Thyroid gland (tissue), 4 donors: Measurements from ENCODE around the gene COL13A1. TPM values are rescaled to one million over a fixed set of nuclear protein-coding genes. Genes with fewer than 3 reads are reported as not detected.

ENCODE experiments used
- DNase-seq, 2 donors: peaks; one replicate each; pipeline ENCODE4 v3.0.0-alpha.2; 2019
- H3K27ac ChIP-seq, 3 donors: fragments of 200-600 bp; sonication (generic); 1 replicate in 2 of 3; 2 replicates in 1 of 3; pipeline ENCODE4 v1.5.1; 2016 to 2019; ENCODE audit warnings: mild to moderate bottlenecking in 1 of 3, moderate library complexity in 1 of 3
- H3K27me3 ChIP-seq: fragments of 200-600 bp; sonication (generic); one replicate; pipeline ENCODE4 v1.5.1; 2019
- H3K36me3 ChIP-seq, 2 donors: fragments of 200-600 bp; sonication (generic); one replicate each; pipeline ENCODE4 v1.5.1; 2016 to 2019
- H3K4me1 ChIP-seq, 2 donors: fragments of 200-600 bp; sonication (generic); one replicate each; pipeline ENCODE4 v1.5.1; 2017 to 2019
- H3K4me3 ChIP-seq, 3 donors: fragments of 200-600 bp; sonication (generic); replicated peaks in 1 of 3; 1 replicate in 2 of 3; 2 replicates in 1 of 3; pipeline ENCODE4 v1.5.1; 2016; ENCODE audit warnings: mild to moderate bottlenecking in 1 of 3
- H3K9me3 ChIP-seq: fragments of 200-600 bp; sonication (generic); one replicate; pipeline ENCODE4 v1.5.1; 2017
- CTCF ChIP-seq, 6 experiments: fragments of 200-600 bp in 3 of 6; fragments of 450-650 bp in 3 of 6; sonication (generic) in 3 of 6; IDR thresholded peaks; one replicate each; pipeline ENCODE4 v1.5.1; 2016 to 2019; ENCODE audit warnings: antibody characterized with exemption in 6 of 6, mild to moderate bottlenecking in 2 of 6, inconsistent platforms in 1 of 6, moderate library complexity in 1 of 6
- POLR2A ChIP-seq, 2 donors: fragments of 450-650 bp; IDR thresholded peaks; one replicate each; pipeline ENCODE4 v1.6.1; 2017; ENCODE audit warnings: antibody characterized with exemption in 2 of 2, mild to moderate bottlenecking in 2 of 2, moderate library complexity in 1 of 2
- WGBS, 2 donors: methylation state at CpG; one replicate each; pipeline ENCODE4 v1.1.5; 2017; 5-methylcytosine and 5-hydroxymethylcytosine counted together
- intact Hi-C: fragments of 100-400 bp; cut with DNase I; formaldehyde crosslinking; loops from one replicate; pipeline ENCODE4 v1.15.1; 2023
- total RNA-seq, 4 donors: library from RNA; depleted of rRNA; stranded (reverse); fragments of >200 nt; gene quantifications; one replicate each; pipeline ENCODE4 v1.2.3, GENCODE V29; 2016

COL13A1 gene
- total RNA-seq, 4 donors from 2014 or later = 0.22 to 2.4 (median 0.41) TPM

GRCh38 chr10:69973678-69974077 lies 172.0 kb downstream of the COL13A1 start:
- no peaks in the 10 kb centered on the region for H3K9me3 ChIP-seq
- H3K4me1 ChIP-seq = no peaks in the 10 kb centered on the region
- H3K27me3 ChIP-seq = no peaks in the 10 kb centered on the region
- intact Hi-C loops = no loop called here
- no peaks in the 10 kb centered on the region for H3K36me3 ChIP-seq
- DNase-seq = peak in 1 of 2 donors; percentile 25
- H3K27ac ChIP-seq = no peak overlapping the region
- TF ChIP-seq CTCF (IDR thresholded peaks at IDR 0.05) (no peak), POLR2A (IDR thresholded peaks at IDR 0.05) (no peak)
- no peak overlapping the region for H3K4me3 ChIP-seq

- intact Hi-C loops = no loop called here
- Histone ChIP-seq H3K4me1 (no peaks in the 10 kb centered on the region), H3K36me3 (no peaks in the 10 kb centered on the region), H3K27ac (no peak overlapping the region), H3K9me3 (no peaks in the 10 kb centered on the region), H3K4me3 (no peak overlapping the region), H3K27me3 (no peaks in the 10 kb centered on the region)
- 49 to 60% methylated on average over 2 of the region's 2 CpGs for WGBS, 2 donors
- DNase-seq = no peak
- no peak for TF ChIP-seq CTCF (IDR thresholded peaks at IDR 0.05)
- no peak for TF ChIP-seq POLR2A (IDR thresholded peaks at IDR 0.05)
These were observed 172.9 kb downstream of the COL13A1 start for GRCh38 chr10:69974551-69975155.

GRCh38 chr10:69976795-69977546 lies 175.3 kb downstream of the COL13A1 start:
- 66 to 69% methylated on average over 3 of the region's 3 CpGs for WGBS, 2 donors
- TF ChIP-seq POLR2A (IDR thresholded peaks at IDR 0.05) = no peak
- no peak for TF ChIP-seq CTCF (IDR thresholded peaks at IDR 0.05)
- no peak overlapping the region for H3K27ac ChIP-seq
- intact Hi-C loops = no loop called here
- no peaks in the 10 kb centered on the region for H3K36me3 ChIP-seq
- DNase-seq = no peak
- H3K27me3 ChIP-seq = no peaks in the 10 kb centered on the region
- no peak overlapping the region for H3K4me3 ChIP-seq
- H3K4me1 ChIP-seq = no peaks in the 10 kb centered on the region
- no peaks in the 10 kb centered on the region for H3K9me3 ChIP-seq

- no peak for DNase-seq
- Histone ChIP-seq H3K27me3 (no peaks in the 10 kb centered on the region), H3K27ac (no peak overlapping the region), H3K9me3 (no peaks in the 10 kb centered on the region), H3K4me3 (no peak overlapping the region), H3K4me1 (no peaks in the 10 kb centered on the region), H3K36me3 (no peaks in the 10 kb centered on the region)
- intact Hi-C loops = no loop called here
- TF ChIP-seq POLR2A (IDR thresholded peaks at IDR 0.05) (no peak), CTCF (IDR thresholded peaks at IDR 0.05) (no peak)
These were observed 177.5 kb downstream of the COL13A1 start for GRCh38 chr10:69979174-69979573.

GRCh38 chr10:69980672-69981071 lies 179.0 kb downstream of the COL13A1 start:
- H3K27me3 ChIP-seq = no peaks in the 10 kb centered on the region
- H3K36me3 ChIP-seq = no peaks in the 10 kb centered on the region
- no peak overlapping the region for H3K4me3 ChIP-seq
- intact Hi-C loops = no loop called here
- DNase-seq = no peak
- TF ChIP-seq CTCF (IDR thresholded peaks at IDR 0.05) (no peak), POLR2A (IDR thresholded peaks at IDR 0.05) (no peak)
- no peaks in the 10 kb centered on the region for H3K9me3 ChIP-seq
- H3K4me1 ChIP-seq = no peaks in the 10 kb centered on the region
- H3K27ac ChIP-seq = no peak overlapping the region
- 82 to 93% methylated on average over 2 of the region's 2 CpGs for WGBS, 2 donors
